Naive B cell (primary cell): ENCODE measurements around the gene INSL6. TPM values are rescaled to one million over a fixed set of nuclear protein-coding genes. Genes with fewer than 3 reads are reported as not detected.

Experiments used
- ATAC-seq, 2 donors: fragments of 150-1000 bp; cut with Tn5 transposase; 2 replicates each; pipeline ENCODE4 v1.10.0; 2021; ENCODE audit warnings: low read depth in 2 of 2, mild to moderate bottlenecking in 2 of 2, moderate library complexity in 2 of 2
- DNase-seq: peaks from one replicate; pipeline ENCODE4 v3.0.0; 2022
- H3K27ac Mint-ChIP-seq, 6 donors: one replicate each; pipeline ENCODE4 v1.8.0; 2020 to 2022; ENCODE audit warnings: mild to moderate bottlenecking in 6 of 6, mixed read lengths in 6 of 6, moderate library complexity in 5 of 6, inconsistent platforms in 2 of 6
- H3K27me3 Mint-ChIP-seq, 3 donors: one replicate each; pipeline ENCODE4 v1.8.0; 2021 to 2022; ENCODE audit warnings: mixed read lengths in 3 of 3, mild to moderate bottlenecking in 1 of 3
- H3K36me3 Mint-ChIP-seq, 2 donors: one replicate each; pipeline ENCODE4 v1.8.0; 2020 to 2022; ENCODE audit warnings: mixed read lengths in 2 of 2, inconsistent platforms in 1 of 2, mild to moderate bottlenecking in 1 of 2
- H3K4me1 Mint-ChIP-seq, 3 donors: one replicate each; pipeline ENCODE4 v1.8.0; 2020 to 2022; ENCODE audit warnings: mixed read lengths in 3 of 3, inconsistent platforms in 1 of 3, mild to moderate bottlenecking in 1 of 3, moderate library complexity in 1 of 3
- H3K4me3 Mint-ChIP-seq, 8 donors: one replicate each; pipeline ENCODE4 v1.8.0; 2020 to 2022; ENCODE audit warnings: mild to moderate bottlenecking in 8 of 8, mixed read lengths in 8 of 8, moderate library complexity in 8 of 8, inconsistent platforms in 2 of 8
- H3K9me3 Mint-ChIP-seq, 7 donors: one replicate each; pipeline ENCODE4 v1.8.0; 2020 to 2022; ENCODE audit warnings: mixed read lengths in 7 of 7, mild to moderate bottlenecking in 5 of 7, inconsistent platforms in 2 of 7, moderate library complexity in 1 of 7
- polyA plus RNA-seq, 6 donors: library from polyadenylated mRNA; unstranded; fragments of 300-500 nt; fragmentation: Illumina TruSeq; gene quantifications; one replicate each; pipeline ENCODE4 v1.2.3, GENCODE V29; 2021; ENCODE audit warnings: low read depth in 6 of 6

INSL6 gene
- polyA plus RNA-seq, 6 donors from 2014 or later: 0.22 TPM; not detected in 5

DNA sequence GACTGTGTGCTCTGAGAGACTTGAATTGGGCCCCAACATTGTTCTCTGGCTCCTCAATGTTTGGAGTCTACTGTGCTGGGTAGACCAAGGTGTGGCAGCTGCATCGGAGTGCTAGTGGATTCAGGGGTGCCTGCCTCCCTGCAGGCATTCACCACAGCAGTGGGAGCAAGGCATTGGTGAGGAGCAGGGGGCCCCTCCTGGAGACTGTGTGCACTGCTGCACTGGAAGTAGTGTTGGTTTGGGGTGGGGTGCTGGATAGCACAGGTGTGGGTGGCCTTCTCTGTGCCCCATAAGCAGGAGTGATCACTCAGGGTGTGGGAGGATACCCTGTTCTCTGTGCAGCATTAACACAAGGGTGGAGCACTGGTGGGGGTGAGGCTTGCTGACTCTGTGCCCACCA is 39.2 kb downstream of the INSL6 start:
- H3K9me3 Mint-ChIP-seq: peaks cover 14 to 52% (median 38%) of the 10 kb centered on the region in 7 donors
- no peaks in the 10 kb centered on the region for H3K27me3 Mint-ChIP-seq
- peak overlapping the region in 2 of 6 donors; percentile 86 to 91 for H3K27ac Mint-ChIP-seq
- DNase-seq (no peak), ATAC-seq (no peak)
- peak overlapping the region in 1 of 8 donors; percentile 49 for H3K4me3 Mint-ChIP-seq
- H3K4me1 Mint-ChIP-seq: no peaks in the 10 kb centered on the region
- peaks cover 59 to 71% of the 10 kb centered on the region in 2 donors for H3K36me3 Mint-ChIP-seq

DNA sequence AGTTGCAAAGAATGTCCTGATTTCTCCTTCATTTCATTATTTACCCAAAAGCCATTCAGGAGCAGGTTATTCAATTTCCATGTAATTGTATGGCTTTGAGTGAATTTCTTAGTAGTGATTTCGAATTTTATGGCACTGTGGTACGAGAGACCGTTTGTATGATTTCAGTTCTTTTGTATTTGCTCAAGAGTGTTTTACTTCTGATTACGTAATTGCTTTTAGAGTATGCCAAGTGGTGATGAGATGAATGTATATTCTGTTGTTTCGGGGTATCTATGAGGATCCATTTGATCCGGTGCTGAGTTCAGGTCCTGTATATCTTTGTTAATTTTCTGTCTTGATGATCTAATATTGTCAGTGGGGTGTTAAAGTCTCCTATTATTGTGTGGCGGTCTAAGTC is 41.2 kb downstream of the INSL6 start:
- Mint-ChIP-seq H3K4me1 (no peaks in the 10 kb centered on the region), H3K36me3 (peaks cover 55 to 63% of the 10 kb centered on the region in 2 donors), H3K4me3 (no peak overlapping the region), H3K9me3 (peaks cover 13 to 34% (median 27%) of the 10 kb centered on the region in 7 donors), H3K27ac (no peak overlapping the region), H3K27me3 (no peaks in the 10 kb centered on the region)
- ATAC-seq (no peak), DNase-seq (no peak)

DNA sequence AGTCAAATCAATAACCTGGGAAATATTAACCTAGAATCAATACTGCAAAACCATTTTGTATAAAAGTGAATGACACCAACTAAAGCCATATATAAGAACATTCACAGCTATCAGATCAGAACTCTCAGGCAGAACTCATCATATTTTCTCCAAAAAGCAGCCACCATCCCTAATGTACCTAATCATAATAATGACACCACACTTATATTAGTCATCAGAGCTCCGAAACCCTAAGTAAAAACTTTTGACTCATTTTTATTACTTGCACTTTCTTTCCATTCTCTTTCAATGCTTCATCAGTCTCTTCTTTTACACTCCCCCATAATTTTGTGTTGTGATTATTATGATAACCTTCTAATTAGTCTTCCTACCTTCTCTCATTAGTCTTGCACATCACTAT is 45.3 kb downstream of the INSL6 start:
- DNase-seq: no peak
- peaks cover 0 to 3% (median 0%) of the 10 kb centered on the region in 3 donors for H3K4me1 Mint-ChIP-seq
- H3K27ac Mint-ChIP-seq: no peak overlapping the region
- no peak for ATAC-seq
- H3K36me3 Mint-ChIP-seq: peaks cover 38 to 39% of the 10 kb centered on the region in 2 donors
- H3K4me3 Mint-ChIP-seq: no peak overlapping the region
- H3K27me3 Mint-ChIP-seq: no peaks in the 10 kb centered on the region
- peaks cover 5 to 49% (median 36%) of the 10 kb centered on the region in 7 donors for H3K9me3 Mint-ChIP-seq

DNA sequence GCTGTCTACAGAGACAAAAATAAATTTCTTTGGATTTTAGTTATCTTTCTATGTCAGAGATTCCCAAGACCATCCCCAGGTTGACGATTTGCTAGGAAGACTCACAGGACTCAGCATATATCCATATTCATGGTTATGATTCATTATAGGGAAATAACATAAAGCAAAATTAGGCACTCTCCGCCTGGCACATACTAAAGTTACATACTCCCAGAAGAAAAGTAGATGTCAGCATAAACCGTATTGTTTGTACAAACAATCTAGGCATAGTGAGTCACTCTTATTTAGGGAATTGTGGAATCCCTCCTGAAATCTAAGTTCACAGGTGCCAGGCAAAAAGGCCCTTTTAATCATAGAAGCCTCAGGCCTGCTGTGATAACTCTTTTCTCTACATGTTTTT is 62.9 kb downstream of the INSL6 start:
- Mint-ChIP-seq H3K27me3 (no peaks in the 10 kb centered on the region), H3K27ac (no peak overlapping the region), H3K9me3 (no peaks in the 10 kb centered on the region), H3K4me3 (no peak overlapping the region), H3K36me3 (peaks cover 17 to 48% of the 10 kb centered on the region in 2 donors), H3K4me1 (no peaks in the 10 kb centered on the region)
- no peak for ATAC-seq
- no peak for DNase-seq

DNA sequence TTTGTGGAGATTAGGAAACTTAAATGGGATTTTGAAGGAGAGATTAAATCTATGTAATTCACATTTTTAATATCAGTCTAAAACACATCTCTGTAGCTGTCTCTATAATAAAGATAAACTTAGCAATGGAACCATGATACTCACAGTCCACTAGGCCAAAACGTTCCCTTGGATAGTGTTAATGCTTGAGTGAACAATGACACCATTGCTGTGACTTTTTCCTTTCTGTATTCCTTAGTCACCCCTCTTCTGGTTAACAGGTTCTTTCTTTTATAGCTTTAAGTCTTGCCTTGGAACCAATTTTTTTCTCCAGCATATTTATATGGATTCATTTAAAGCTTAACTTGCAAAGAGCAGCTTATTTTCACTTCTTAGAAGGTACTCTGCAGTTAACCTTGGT is 63.3 kb downstream of the INSL6 start:
- Mint-ChIP-seq H3K27ac (no peak overlapping the region), H3K4me1 (peaks cover 0 to under 1% (median 0%) of the 10 kb centered on the region in 3 donors), H3K27me3 (no peaks in the 10 kb centered on the region), H3K36me3 (peaks cover 17 to 45% of the 10 kb centered on the region in 2 donors), H3K9me3 (no peaks in the 10 kb centered on the region), H3K4me3 (no peak overlapping the region)
- no peak for ATAC-seq
- no peak for DNase-seq

DNA sequence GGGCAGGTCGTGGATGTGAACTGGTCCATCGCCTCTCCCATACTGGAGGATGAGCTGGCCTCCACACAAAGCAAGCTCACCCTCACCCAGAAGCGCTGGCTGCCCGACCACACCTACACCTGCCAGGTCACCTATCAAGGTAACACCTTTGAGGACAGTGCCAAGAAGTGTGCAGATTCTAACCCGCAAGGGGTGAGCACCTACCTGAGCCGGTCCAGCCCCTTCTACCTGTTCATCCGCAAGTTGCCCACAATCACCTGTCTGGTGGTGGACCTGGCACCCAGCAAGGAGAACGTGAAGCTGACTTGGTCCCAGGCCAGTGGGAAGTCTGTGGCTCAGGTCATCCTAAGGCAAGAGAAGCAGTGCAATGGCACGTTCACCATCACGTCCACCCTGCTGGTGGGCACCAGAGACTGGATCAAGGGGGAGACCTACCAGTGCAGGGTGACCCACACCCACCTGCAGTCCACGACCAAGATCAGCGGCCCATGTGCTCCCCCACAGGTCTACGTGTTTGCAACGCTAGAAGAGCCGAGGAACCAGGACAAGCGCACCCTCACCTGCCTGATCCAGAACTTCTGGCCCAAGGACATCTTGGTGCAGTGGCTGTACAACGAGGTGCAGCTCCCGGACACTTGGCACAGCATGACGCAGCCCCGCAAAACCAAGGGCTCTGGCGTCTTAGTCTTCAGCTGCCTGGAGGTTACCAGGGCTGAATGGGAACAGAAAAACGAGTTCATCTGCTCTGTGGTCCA is 71.3 kb downstream of the INSL6 start:
- Mint-ChIP-seq H3K27ac (peak overlapping the region in 1 of 6 donors; percentile 8), H3K9me3 (peaks cover 0 to 7% (median 3%) of the 10 kb centered on the region in 7 donors), H3K4me3 (no peak overlapping the region), H3K27me3 (no peaks in the 10 kb centered on the region), H3K4me1 (peaks cover 0 to 5% (median 0%) of the 10 kb centered on the region in 3 donors), H3K36me3 (peaks cover 15 to 24% of the 10 kb centered on the region in 2 donors)
- DNase-seq: no peak
- no peak for ATAC-seq

Other genes with a start within 250 kb of the INSL6 start
- gene JAK2, start 200.4 kb downstream of the INSL6 start, polyA plus RNA-seq: 10 to 100 TPM in 4 of 6 donors, 1 to 10 TPM in 2; 4.9 to 16.3 (median 12.5) TPM
- not detected for gene INSL4, start 45.8 kb upstream of the INSL6 start, polyA plus RNA-seq
- gene RLN2, start 119.1 kb upstream of the INSL6 start, polyA plus RNA-seq: 10 to 100 TPM in 1 of 6 donors, 1 to 10 TPM in 4, not detected in 1; 2.2 to 10.6 (median 5.5) TPM
- gene RLN1, start 154.2 kb upstream of the INSL6 start, polyA plus RNA-seq: 1 to 10 TPM in 1 of 6 donors, under 1 TPM in 2, not detected in 3; 0.40 to 1.3 (median 0.59) TPM